Sigmoid colon (tissue), 7 donors: ENCODE data around the gene MEIOB. TPM values are rescaled to one million over a fixed set of nuclear protein-coding genes. Genes with fewer than 3 reads are reported as not detected.

Experiments used
- DNase-seq: peaks from one replicate; pipeline ENCODE4 v3.0.0-alpha.2; 2019
- H3K27ac ChIP-seq, 4 donors: fragments of 200-600 bp; sonication (generic); one replicate each; pipeline ENCODE4 v1.5.1; 2016 to 2019; ENCODE audit warnings: mild to moderate bottlenecking in 1 of 4
- H3K27me3 ChIP-seq, 3 donors: fragments of 200-600 bp; sonication (generic); one replicate each; pipeline ENCODE4 v1.5.1; 2019; ENCODE audit warnings: mild to moderate bottlenecking in 1 of 3
- H3K36me3 ChIP-seq, 4 donors: fragments of 200-600 bp; sonication (generic); one replicate each; pipeline ENCODE4 v1.5.1; 2016 to 2019
- H3K4me1 ChIP-seq, 4 donors: fragments of 200-600 bp; sonication (generic); one replicate each; pipeline ENCODE4 v1.5.1; 2017 to 2019
- H3K4me3 ChIP-seq, 4 donors: fragments of 200-600 bp; sonication (generic); one replicate each; pipeline ENCODE4 v1.5.1; 2017 to 2019; ENCODE audit warnings: mild to moderate bottlenecking in 2 of 4, moderate library complexity in 1 of 4
- H3K9me3 ChIP-seq, 4 donors: fragments of 200-600 bp in 3 of 4; sonication (generic) in 3 of 4; one replicate each; pipeline versions ENCODE4 v1.5.1 to v1.6.1; 2013 to 2019
- CTCF ChIP-seq, 4 experiments: fragments of 450-650 bp in 3 of 4; fragments of 200-600 bp in 1 of 4; IDR thresholded peaks; one replicate each; pipeline ENCODE4 v1.5.1; 2016 to 2019; ENCODE audit warnings: antibody characterized with exemption in 4 of 4, mild to moderate bottlenecking in 3 of 4, moderate library complexity in 2 of 4
- EP300 ChIP-seq, 4 donors: sonication (generic); formaldehyde crosslinking; IDR thresholded peaks; one replicate each; pipeline ENCODE4 v1.6.1; 2017; ENCODE audit warnings: antibody characterized with exemption in 4 of 4
- POLR2A ChIP-seq, 2 donors: fragments of 450-650 bp; IDR thresholded peaks; one replicate each; pipeline ENCODE4 v1.6.1; 2016; ENCODE audit warnings: antibody characterized with exemption in 2 of 2, mild to moderate bottlenecking in 2 of 2, moderate library complexity in 2 of 2
- POLR2AphosphoS5 ChIP-seq, 4 donors: sonication (generic); formaldehyde crosslinking; IDR thresholded peaks; one replicate each; pipeline ENCODE4 v1.6.1; 2017; ENCODE audit warnings: antibody characterized with exemption in 4 of 4
- WGBS, 2 donors: extraction: QIAGEN DNeasy Blood & Tissue Kit; methylation state at CpG; one replicate each; pipeline ENCODE4 v1.1.7; 2013; 5-methylcytosine and 5-hydroxymethylcytosine counted together
- intact Hi-C: fragments of 100-400 bp; cut with DNase I; formaldehyde crosslinking; loops from one replicate; pipeline ENCODE4 v1.15.1; 2023
- polyA plus RNA-seq, 3 donors: library from polyadenylated mRNA; stranded (reverse); fragments of 200-250 nt; gene quantifications; one replicate each; pipeline ENCODE4 v1.2.3, GENCODE V29; 2013
- total RNA-seq, 4 donors: library from RNA; depleted of rRNA; stranded (reverse); fragments of >200 nt; gene quantifications; one replicate each; pipeline ENCODE4 v1.1.0, GENCODE V29; 2016
- donor health status: healthy with polysubstance abuse.
- donor health status: Bipolar disorder and iron deficiency.
- donor health status: healthy.

MEIOB gene
- total and polyA plus RNA-seq, 7 donors: 0.10 TPM; not detected in 6

DNA sequence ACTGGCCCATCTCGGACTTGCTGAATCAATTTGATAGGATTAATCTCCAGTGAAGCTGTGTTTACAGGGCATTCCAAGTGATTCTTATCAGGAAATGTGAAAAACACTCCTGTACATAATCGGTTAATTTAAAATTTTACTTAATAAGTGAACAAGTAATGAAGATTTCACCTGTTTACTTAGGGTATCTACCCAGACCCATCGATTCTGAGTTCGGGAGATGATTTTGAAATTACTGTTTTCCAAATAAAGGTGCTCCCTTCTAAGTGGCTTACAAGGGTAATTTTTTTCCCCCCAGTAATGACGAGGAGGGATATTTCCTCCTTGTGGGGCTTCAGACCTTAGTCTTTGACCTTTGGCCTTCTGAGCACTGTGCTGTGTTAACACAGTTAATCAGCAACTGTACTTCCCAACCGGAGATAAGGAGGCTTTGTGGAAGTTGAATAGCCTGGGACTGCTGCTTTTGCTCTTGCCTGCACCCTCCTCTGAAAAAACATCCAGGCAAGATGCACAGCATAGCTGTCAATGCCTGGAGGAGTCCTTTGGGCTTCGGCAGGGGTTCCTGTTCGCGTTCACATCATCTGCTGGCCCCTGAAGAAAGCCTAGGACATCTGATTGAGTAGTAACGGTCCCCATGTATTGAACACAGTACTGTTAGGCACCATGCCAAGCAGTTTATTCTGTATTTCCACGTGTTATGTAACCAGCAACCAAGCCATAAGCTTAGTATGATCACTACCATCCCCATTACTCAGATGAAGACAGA, 43.1 kb downstream of the MEIOB start:
- no peak overlapping the region for H3K4me3 ChIP-seq
- TF ChIP-seq EP300 (IDR thresholded peaks at IDR 0.05) (no peak), CTCF (IDR thresholded peaks at IDR 0.05) (no peak), POLR2AphosphoS5 (IDR thresholded peaks at IDR 0.05) (no peak), POLR2A (IDR thresholded peaks at IDR 0.05) (no peak)
- no peak overlapping the region for H3K27ac ChIP-seq
- no peak for DNase-seq
- intact Hi-C loops: no loop called here
- peaks cover 0 to 46% (median 42%) of the 10 kb centered on the region in 4 donors for H3K4me1 ChIP-seq
- no peaks in the 10 kb centered on the region for H3K9me3 ChIP-seq
- WGBS, 2 donors: 16 to 70% methylated on average over 11 of the region's 11 CpGs
- peaks cover 0 to 13% (median 0%) of the 10 kb centered on the region in 4 donors for H3K36me3 ChIP-seq
- no peaks in the 10 kb centered on the region for H3K27me3 ChIP-seq

GRCh38 chr16:1826691-1827573, 45.0 kb downstream of the MEIOB start, which contains the start of the genes FAHD1 and HAGH:
TSS of gene FAHD1 (plus strand) at chr16:1827206. CDS start at chr16:1827239, 33 bp downstream.
TSS of gene HAGH (minus strand) at chr16:1826825. CDS start at chr16:1826787, 38 bp downstream.
- peak within 1 kb of the TSS; percentile 84 to 99 (median 84) for H3K4me3 ChIP-seq
- intact Hi-C loops: loop anchor here (1.0 to 2.0 kb wide), 2 partner anchors 54 to 102 kb away; partner anchors contain the start of genes EME2 and MRPS34
- peak within 1 kb of the TSS; percentile 88 to 94 (median 92) for H3K27ac ChIP-seq
- peak in 1 of 2 donors; percentile 25 for TF ChIP-seq POLR2A (IDR thresholded peaks at IDR 0.05)
- TF ChIP-seq CTCF (IDR thresholded peaks at IDR 0.05): no peak
- TF ChIP-seq POLR2AphosphoS5 (IDR thresholded peaks at IDR 0.05): peak; percentile 70 to 80 (median 72)
- DNase-seq: peak; percentile 96
- peaks cover 0 to 49% (median 45%) of the 10 kb centered on the region in 4 donors for H3K4me1 ChIP-seq
- 0% methylated on average over 104 of the region's 104 CpGs for WGBS, 2 donors
- H3K27me3 ChIP-seq: no peaks in the 10 kb centered on the region
- peaks cover 6 to 24% (median 8%) of the 10 kb centered on the region in 4 donors for H3K36me3 ChIP-seq
- no peaks in the 10 kb centered on the region for H3K9me3 ChIP-seq

- DNase-seq: no peak
- Histone ChIP-seq H3K9me3 (no peaks in the 10 kb centered on the region), H3K4me1 (peaks cover 0 to 49% (median 45%) of the 10 kb centered on the region in 4 donors), H3K4me3 (peak overlapping the region; percentile 34 to 99 (median 84)), H3K36me3 (peaks cover 15 to 33% (median 15%) of the 10 kb centered on the region in 4 donors), H3K27ac (peak overlapping the region; percentile 88 to 94 (median 92)), H3K27me3 (no peaks in the 10 kb centered on the region)
- intact Hi-C loops: loop anchor here (1.0 to 2.0 kb wide), 2 partner anchors 53 to 103 kb away; partner anchors contain the start of genes EME2 and MRPS34
- TF ChIP-seq POLR2A (IDR thresholded peaks at IDR 0.05): no peak
- TF ChIP-seq CTCF (IDR thresholded peaks at IDR 0.05): peak in 1 of 4 experiments; percentile 10
- TF ChIP-seq EP300 (IDR thresholded peaks at IDR 0.05): no peak
- TF ChIP-seq POLR2AphosphoS5 (IDR thresholded peaks at IDR 0.05): no peak
- 1% methylated on average over 96 of the region's 96 CpGs for WGBS, 2 donors
These were observed 45.9 kb downstream of the MEIOB start for GRCh38 chr16:1825864-1826690.

- Histone ChIP-seq H3K4me3 (peak overlapping the region; percentile 34 to 99 (median 84)), H3K4me1 (peaks cover 0 to 49% (median 45%) of the 10 kb centered on the region in 4 donors), H3K27ac (peak overlapping the region; percentile 88 to 94 (median 92)), H3K9me3 (no peaks in the 10 kb centered on the region), H3K36me3 (peaks cover 16 to 37% (median 20%) of the 10 kb centered on the region in 4 donors), H3K27me3 (no peaks in the 10 kb centered on the region)
- TF ChIP-seq POLR2AphosphoS5 (IDR thresholded peaks at IDR 0.05): no peak
- no peak for TF ChIP-seq POLR2A (IDR thresholded peaks at IDR 0.05)
- TF ChIP-seq CTCF (IDR thresholded peaks at IDR 0.05): no peak
- no peak for TF ChIP-seq EP300 (IDR thresholded peaks at IDR 0.05)
- no peak for DNase-seq
- 35 to 62% methylated on average over 15 of the region's 15 CpGs for WGBS, 2 donors
- intact Hi-C loops: no loop called here
These were observed 46.5 kb downstream of the MEIOB start for GRCh38 chr16:1825381-1825863.
